ENCODE data around the gene HEATR5A.

The HEATR5A gene

DNA sequence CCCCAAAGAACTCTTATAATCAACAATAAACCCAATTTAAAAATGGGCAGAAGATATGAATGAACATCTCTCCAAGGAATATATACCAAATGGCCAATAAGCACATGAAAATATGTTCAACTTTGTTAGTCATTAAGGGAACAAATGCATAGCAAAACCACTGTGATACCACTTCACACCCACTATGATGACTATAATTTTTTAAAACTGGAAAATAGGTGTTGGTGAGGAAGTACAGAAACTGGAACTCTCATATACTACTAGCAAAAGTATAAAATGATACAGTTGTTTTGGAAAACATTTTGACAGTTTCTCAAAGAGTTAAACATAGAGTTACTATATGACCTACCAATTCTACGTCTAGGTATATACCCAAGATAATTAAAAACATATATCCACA is 9.4 kb upstream of the HEATR5A start:
- no peaks in the 10 kb centered on the region for H3K27me3 ChIP-seq (replicated peaks; ENCODE audit: control insufficient read depth, insufficient read depth, low read length)
- DNase-seq (ENCODE audit: extremely low read depth, insufficient read length), result no peak
- TF ChIP-seq, protein P1, sequence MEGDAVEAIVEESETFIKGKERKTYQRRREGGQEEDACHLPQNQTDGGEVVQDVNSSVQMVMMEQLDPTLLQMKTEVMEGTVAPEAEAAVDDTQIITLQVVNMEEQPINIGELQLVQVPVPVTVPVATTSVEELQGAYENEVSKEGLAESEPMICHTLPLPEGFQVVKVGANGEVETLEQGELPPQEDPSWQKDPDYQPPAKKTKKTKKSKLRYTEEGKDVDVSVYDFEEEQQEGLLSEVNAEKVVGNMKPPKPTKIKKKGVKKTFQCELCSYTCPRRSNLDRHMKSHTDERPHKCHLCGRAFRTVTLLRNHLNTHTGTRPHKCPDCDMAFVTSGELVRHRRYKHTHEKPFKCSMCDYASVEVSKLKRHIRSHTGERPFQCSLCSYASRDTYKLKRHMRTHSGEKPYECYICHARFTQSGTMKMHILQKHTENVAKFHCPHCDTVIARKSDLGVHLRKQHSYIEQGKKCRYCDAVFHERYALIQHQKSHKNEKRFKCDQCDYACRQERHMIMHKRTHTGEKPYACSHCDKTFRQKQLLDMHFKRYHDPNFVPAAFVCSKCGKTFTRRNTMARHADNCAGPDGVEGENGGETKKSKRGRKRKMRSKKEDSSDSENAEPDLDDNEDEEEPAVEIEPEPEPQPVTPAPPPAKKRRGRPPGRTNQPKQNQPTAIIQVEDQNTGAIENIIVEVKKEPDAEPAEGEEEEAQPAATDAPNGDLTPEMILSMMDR (IDR thresholded peaks at IDR 0.05; ENCODE audit: insufficient read depth, low read length, poor library complexity, severe bottlenecking), result no peak
- H3K36me3 ChIP-seq (ENCODE audit: control insufficient read depth, insufficient read depth, low read length), result no peaks in the 10 kb centered on the region
- H3K4me3 ChIP-seq (replicated peaks; ENCODE audit: low read depth, low read length), result no peak overlapping the region

- Histone ChIP-seq H3K27me3 (replicated peaks; ENCODE audit: control insufficient read depth, insufficient read depth, low read length) (no peaks in the 10 kb centered on the region), H3K36me3 (ENCODE audit: control insufficient read depth, insufficient read depth, low read length) (no peaks in the 10 kb centered on the region), H3K4me3 (replicated peaks; ENCODE audit: low read depth, low read length) (no peak overlapping the region)
- no peak for DNase-seq (ENCODE audit: extremely low read depth, insufficient read length)
- TF ChIP-seq, protein P1 (IDR thresholded peaks at IDR 0.05; ENCODE audit: insufficient read depth, low read length, poor library complexity, severe bottlenecking), result no peak
Measured at GRCh38 chr14:31428011-31428410, 7.7 kb upstream of the HEATR5A start.

DNA sequence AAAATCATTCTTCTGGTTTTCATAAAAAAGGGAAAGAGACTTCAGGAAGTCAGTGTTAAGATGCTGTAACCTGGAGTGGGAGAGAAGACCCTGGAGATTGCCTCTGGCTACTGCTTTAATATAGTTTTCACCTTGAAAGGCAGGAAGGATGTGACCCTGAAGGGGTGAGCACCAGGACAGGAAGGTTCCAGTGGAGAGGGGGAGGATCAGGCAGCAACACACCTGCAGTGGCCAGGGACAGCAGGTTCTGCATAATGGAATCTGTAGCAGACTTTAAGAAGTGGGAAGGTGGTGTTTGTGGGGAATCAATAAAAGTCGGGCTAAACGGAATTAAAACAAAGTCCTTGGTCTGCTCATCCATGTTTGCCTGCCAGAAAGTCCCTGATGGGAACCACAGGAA is 6.3 kb upstream of the HEATR5A start:
- TF ChIP-seq, protein P1 (IDR thresholded peaks at IDR 0.05; ENCODE audit: insufficient read depth, low read length, poor library complexity, severe bottlenecking), result no peak
- no peak for DNase-seq (ENCODE audit: extremely low read depth, insufficient read length)
- H3K36me3 ChIP-seq (ENCODE audit: control insufficient read depth, insufficient read depth, low read length), result no peaks in the 10 kb centered on the region

GRCh38 chr14:31425905-31426304 is 5.6 kb upstream of the HEATR5A start:
- H3K36me3 ChIP-seq (ENCODE audit: control insufficient read depth, insufficient read depth, low read length), result no peaks in the 10 kb centered on the region
- no peak for DNase-seq (ENCODE audit: extremely low read depth, insufficient read length)

More for the DNA sequence above, 6.3 kb upstream of the HEATR5A start:
- Histone ChIP-seq H3K27me3 (replicated peaks; ENCODE audit: control insufficient read depth, insufficient read depth, low read length) (no peaks in the 10 kb centered on the region), H3K4me3 (replicated peaks; ENCODE audit: low read depth, low read length) (no peak overlapping the region)

GRCh38 chr14:31421200-31421599 is 850 bp upstream of the HEATR5A start:
- TF ChIP-seq, protein P1 (IDR thresholded peaks at IDR 0.05; ENCODE audit: insufficient read depth, low read length, poor library complexity, severe bottlenecking), result no peak
- no peak for DNase-seq (ENCODE audit: extremely low read depth, insufficient read length)
- Histone ChIP-seq H3K27me3 (replicated peaks; ENCODE audit: control insufficient read depth, insufficient read depth, low read length) (no peaks in the 10 kb centered on the region), H3K36me3 (ENCODE audit: control insufficient read depth, insufficient read depth, low read length) (no peaks in the 10 kb centered on the region), H3K4me3 (replicated peaks; ENCODE audit: low read depth, low read length) (peak overlapping the region; percentile 55)

More at GRCh38 chr14:31425905-31426304, 5.6 kb upstream of the HEATR5A start:
- TF ChIP-seq, protein P1 (IDR thresholded peaks at IDR 0.05; ENCODE audit: insufficient read depth, low read length, poor library complexity, severe bottlenecking), result no peak
- Histone ChIP-seq H3K4me3 (replicated peaks; ENCODE audit: low read depth, low read length) (no peak overlapping the region), H3K27me3 (replicated peaks; ENCODE audit: control insufficient read depth, insufficient read depth, low read length) (no peaks in the 10 kb centered on the region)

DNA sequence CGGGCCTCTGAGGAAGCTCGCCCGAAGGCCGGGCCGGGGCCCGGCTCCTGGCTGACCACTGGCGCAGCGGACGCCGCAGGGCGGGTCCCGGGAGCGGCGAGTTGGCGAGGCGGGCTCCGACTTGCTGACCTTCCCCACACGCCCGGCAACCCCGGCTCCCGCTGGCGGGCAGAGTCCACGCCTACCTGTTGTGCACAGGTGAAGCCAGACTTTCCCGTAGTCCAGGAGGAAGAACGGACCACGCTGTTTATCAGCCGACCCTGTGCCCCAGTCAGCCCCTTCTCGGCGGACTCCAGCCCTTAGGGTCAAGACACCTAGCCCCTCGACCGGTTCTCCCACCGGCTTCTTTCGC is 407 bp downstream of the HEATR5A start:
- no peaks in the 10 kb centered on the region for H3K36me3 ChIP-seq (ENCODE audit: control insufficient read depth, insufficient read depth, low read length)
- no peaks in the 10 kb centered on the region for H3K27me3 ChIP-seq (replicated peaks; ENCODE audit: control insufficient read depth, insufficient read depth, low read length)
- DNase-seq (ENCODE audit: extremely low read depth, insufficient read length), result peak; percentile 50
- peak overlapping the region; percentile 100 for H3K4me3 ChIP-seq (replicated peaks; ENCODE audit: low read depth, low read length)
- TF ChIP-seq, protein P1 (IDR thresholded peaks at IDR 0.05; ENCODE audit: insufficient read depth, low read length, poor library complexity, severe bottlenecking), result no peak
